ENCODE results near the gene TMEM37. TPM values are rescaled to one million over a fixed set of nuclear protein-coding genes. Genes with fewer than 3 reads are reported as not detected.

TMEM37 gene
- total RNA-seq, 1 donor from 2014 or later = 11.4 TPM

- no peak for TF ChIP-seq CTCF (IDR thresholded peaks at IDR 0.05; ENCODE audit: unreplicated experiment)
- no peak overlapping the region for H3K27ac Mint-ChIP-seq (ENCODE audit: unreplicated experiment)
Observed at GRCh38 chr2:119468154-119468955, 36.7 kb downstream of the TMEM37 start.

GRCh38 chr2:119469131-119469530, 37.5 kb downstream of the TMEM37 start:
- no peaks in the 10 kb centered on the region for H3K9me3 Mint-ChIP-seq (ENCODE audit: unreplicated experiment)
- no peaks in the 10 kb centered on the region for H3K27me3 Mint-ChIP-seq (ENCODE audit: unreplicated experiment)
- H3K4me3 Mint-ChIP-seq (ENCODE audit: unreplicated experiment) = no peak overlapping the region
- H3K4me1 Mint-ChIP-seq (ENCODE audit: unreplicated experiment) = no peaks in the 10 kb centered on the region
- H3K27ac Mint-ChIP-seq (ENCODE audit: unreplicated experiment) = no peak overlapping the region
- no peaks in the 10 kb centered on the region for H3K36me3 Mint-ChIP-seq (ENCODE audit: low read depth, unreplicated experiment)
- DNase-seq (ENCODE audit: low spot score) = no peak
- no peak for TF ChIP-seq CTCF (IDR thresholded peaks at IDR 0.05; ENCODE audit: unreplicated experiment)

More at GRCh38 chr2:119468154-119468955, 36.7 kb downstream of the TMEM37 start:
- Mint-ChIP-seq H3K27me3 (ENCODE audit: unreplicated experiment) (no peaks in the 10 kb centered on the region), H3K4me3 (ENCODE audit: unreplicated experiment) (no peak overlapping the region), H3K9me3 (ENCODE audit: unreplicated experiment) (no peaks in the 10 kb centered on the region), H3K4me1 (ENCODE audit: unreplicated experiment) (no peaks in the 10 kb centered on the region), H3K36me3 (ENCODE audit: low read depth, unreplicated experiment) (no peaks in the 10 kb centered on the region)
- DNase-seq (ENCODE audit: low spot score) = no peak

GRCh38 chr2:119469661-119470297, 38.1 kb downstream of the TMEM37 start:
- DNase-seq (ENCODE audit: low spot score) = no peak
- H3K36me3 Mint-ChIP-seq (ENCODE audit: low read depth, unreplicated experiment) = no peaks in the 10 kb centered on the region
- no peaks in the 10 kb centered on the region for H3K27me3 Mint-ChIP-seq (ENCODE audit: unreplicated experiment)
- H3K9me3 Mint-ChIP-seq (ENCODE audit: unreplicated experiment) = no peaks in the 10 kb centered on the region
- no peak overlapping the region for H3K4me3 Mint-ChIP-seq (ENCODE audit: unreplicated experiment)
- no peak overlapping the region for H3K27ac Mint-ChIP-seq (ENCODE audit: unreplicated experiment)
- TF ChIP-seq CTCF (IDR thresholded peaks at IDR 0.05; ENCODE audit: unreplicated experiment) = no peak
- no peaks in the 10 kb centered on the region for H3K4me1 Mint-ChIP-seq (ENCODE audit: unreplicated experiment)

GRCh38 chr2:119472749-119473148, 41.1 kb downstream of the TMEM37 start:
- H3K4me3 Mint-ChIP-seq (ENCODE audit: unreplicated experiment) = no peak overlapping the region
- DNase-seq (ENCODE audit: low spot score) = no peak
- H3K4me1 Mint-ChIP-seq (ENCODE audit: unreplicated experiment) = no peaks in the 10 kb centered on the region
- peaks cover 4% of the 10 kb centered on the region for H3K27me3 Mint-ChIP-seq (ENCODE audit: unreplicated experiment)
- no peaks in the 10 kb centered on the region for H3K9me3 Mint-ChIP-seq (ENCODE audit: unreplicated experiment)
- no peak for TF ChIP-seq CTCF (IDR thresholded peaks at IDR 0.05; ENCODE audit: unreplicated experiment)
- no peak overlapping the region for H3K27ac Mint-ChIP-seq (ENCODE audit: unreplicated experiment)
- no peaks in the 10 kb centered on the region for H3K36me3 Mint-ChIP-seq (ENCODE audit: low read depth, unreplicated experiment)

Measured in endothelial cell (in vitro differentiated cells).